Calu3 (cell line): ENCODE results near the gene SH3RF2. TPM values are rescaled to one million over a fixed set of nuclear protein-coding genes. Genes with fewer than 3 reads are reported as not detected.

Experiments used
- BruUV-seq: library from RNA; stranded (reverse); fragments of 400-500 nt; replicated peaks from 2 replicates; lab custom pipeline; 2021; lab: Mats Ljungman, UMichigan
- CTCF ChIA-PET: fragments of 300-600 bp; sonication (Branson Sonifier 250); formaldehyde crosslinking; loops from one replicate; lab custom pipeline; 2022; ENCODE audit warnings: antibody characterized with exemption; lab: Charles Lee
- DNase-seq: peaks from one replicate; pipeline ENCODE4 v3.0.0; 2022
- H3K27ac Mint-ChIP-seq: one replicate; pipeline ENCODE4 v1.8.0; 2022; ENCODE audit warnings: mixed read lengths; ENCODE audit not compliant: unreplicated experiment
- H3K27me3 Mint-ChIP-seq: one replicate; pipeline ENCODE4 v1.8.0; 2022; ENCODE audit warnings: mixed read lengths; ENCODE audit not compliant: unreplicated experiment
- H3K36me3 Mint-ChIP-seq: one replicate; pipeline ENCODE4 v1.8.0; 2022; ENCODE audit warnings: mild to moderate bottlenecking, moderate library complexity, mixed read lengths; ENCODE audit not compliant: insufficient read depth, unreplicated experiment
- H3K4me1 Mint-ChIP-seq: one replicate; pipeline ENCODE4 v1.8.0; 2022; ENCODE audit warnings: mild to moderate bottlenecking, low read depth, mixed read lengths; ENCODE audit not compliant: unreplicated experiment
- H3K4me3 Mint-ChIP-seq: one replicate; pipeline ENCODE4 v1.8.0; 2022; ENCODE audit warnings: mild to moderate bottlenecking, low read depth, moderate library complexity, mixed read lengths; ENCODE audit not compliant: unreplicated experiment
- H3K9me3 Mint-ChIP-seq: one replicate; pipeline ENCODE4 v1.8.0; 2022; ENCODE audit warnings: low read depth, mixed read lengths; ENCODE audit not compliant: unreplicated experiment
- CTCF ChIP-seq: fragments of 200-600 bp; IDR thresholded peaks from one replicate; pipeline ENCODE4 v1.8.0; 2022; ENCODE audit warnings: antibody characterized with exemption; ENCODE audit not compliant: unreplicated experiment
- intact Hi-C: fragments of 100-400 bp; cut with micrococcal nuclease; formaldehyde crosslinking; loops from one replicate; pipeline ENCODE4 v1.10.0; 2022; ENCODE audit not compliant: unreplicated experiment
- total RNA-seq: library from RNA; stranded (reverse); gene quantifications from 2 replicates; pipeline ENCODE4 v1.2.3, GENCODE V29; 2022

Gene SH3RF2
- total RNA-seq, 1 experiment from 2014 or later: 21.9 TPM

DNA sequence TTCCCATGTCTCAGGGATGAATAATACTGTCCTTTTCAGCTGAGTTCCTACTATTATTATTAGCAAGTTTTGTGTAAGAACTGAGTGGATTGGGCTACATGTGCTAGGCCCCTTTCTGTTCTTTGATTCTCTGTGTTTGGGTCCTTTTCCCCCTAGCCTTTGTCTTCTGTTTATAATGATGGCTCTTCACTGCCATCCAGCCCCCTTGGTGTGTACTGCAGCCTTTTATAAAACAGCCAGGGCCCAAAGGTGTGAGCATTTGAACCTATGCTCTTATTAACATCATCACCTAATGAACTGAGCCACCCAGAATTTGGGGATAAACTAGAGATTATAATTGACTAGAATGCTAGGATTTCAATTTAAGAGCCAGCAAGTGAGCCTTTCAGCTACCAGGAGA, 116.4 kb downstream of the SH3RF2 start:
- intact Hi-C loops: loop anchor here (2.0 to 5.0 kb wide), 2 partner anchors 356 to 1850 kb away; no protein-coding TSS in a partner anchor

DNA sequence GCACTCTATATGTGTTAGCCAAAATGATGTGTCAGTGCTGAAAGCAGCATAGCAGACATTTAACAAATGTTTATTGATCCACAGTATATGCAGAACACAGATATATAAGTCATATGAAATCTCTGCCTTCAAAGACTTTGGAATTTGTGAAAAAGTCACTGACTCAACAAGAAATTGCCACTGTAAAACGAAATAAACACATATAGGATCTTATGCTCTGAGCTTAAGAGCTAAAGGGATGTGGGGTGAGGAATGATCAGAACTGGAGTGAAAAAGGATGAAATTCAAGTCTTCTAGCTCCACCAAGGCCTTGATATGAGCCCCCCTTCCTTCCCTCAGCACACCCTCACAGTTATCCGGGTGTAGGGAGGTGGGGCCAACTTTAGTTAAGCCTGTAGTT, 119.1 kb downstream of the SH3RF2 start:
- no peaks in the 10 kb centered on the region for H3K4me1 Mint-ChIP-seq

More for the DNA sequence above, 116.4 kb downstream of the SH3RF2 start:
- H3K9me3 Mint-ChIP-seq: no peaks in the 10 kb centered on the region
- peak; percentile 27 for TF ChIP-seq CTCF
- H3K4me1 Mint-ChIP-seq: peaks cover 17% of the 10 kb centered on the region
- no peak overlapping the region for H3K27ac Mint-ChIP-seq
- CTCF ChIA-PET: no interaction called here
- no TSS peak for BruUV-seq
- H3K27me3 Mint-ChIP-seq: no peaks in the 10 kb centered on the region
- DNase-seq: peak; percentile 24
- H3K4me3 Mint-ChIP-seq: no peak overlapping the region
- no peaks in the 10 kb centered on the region for H3K36me3 Mint-ChIP-seq

GRCh38 chr5:146059460-146060220, 123.3 kb downstream of the SH3RF2 start:
- Mint-ChIP-seq H3K4me3 (no peak overlapping the region), H3K9me3 (no peaks in the 10 kb centered on the region), H3K36me3 (no peaks in the 10 kb centered on the region), H3K27ac (no peak overlapping the region), H3K27me3 (no peaks in the 10 kb centered on the region), H3K4me1 (no peaks in the 10 kb centered on the region)
- TF ChIP-seq CTCF: no peak
- CTCF ChIA-PET: no interaction called here
- BruUV-seq: no TSS peak
- intact Hi-C loops: no loop called here
- DNase-seq: no peak

More for the DNA sequence above, 119.1 kb downstream of the SH3RF2 start:
- Mint-ChIP-seq H3K27me3 (no peaks in the 10 kb centered on the region), H3K9me3 (no peaks in the 10 kb centered on the region), H3K36me3 (no peaks in the 10 kb centered on the region), H3K27ac (no peak overlapping the region), H3K4me3 (no peak overlapping the region)
- no TSS peak for BruUV-seq
- no peak for DNase-seq
- intact Hi-C loops: no loop called here
- no peak for TF ChIP-seq CTCF
- CTCF ChIA-PET: no interaction called here

DNA sequence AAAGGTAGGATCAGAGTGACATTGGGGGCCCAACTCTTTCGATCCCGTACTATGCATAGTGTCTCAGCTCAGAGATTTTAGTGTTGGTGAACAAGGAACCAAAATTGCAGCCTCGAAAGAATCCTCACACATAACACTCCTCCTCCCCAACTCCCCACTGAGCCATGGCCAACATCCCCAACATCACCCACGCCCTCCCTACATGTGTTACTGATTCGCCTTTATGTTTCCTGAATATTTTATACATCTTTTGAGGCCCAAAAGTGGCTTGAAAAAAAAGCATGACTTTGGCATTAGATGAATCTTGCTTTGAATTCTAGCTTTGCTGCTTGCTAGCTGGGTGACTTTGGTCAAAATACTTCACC, 123.8 kb downstream of the SH3RF2 start:
- CTCF ChIA-PET: no interaction called here
- no peak overlapping the region for H3K4me3 Mint-ChIP-seq
- no peaks in the 10 kb centered on the region for H3K4me1 Mint-ChIP-seq
- no peak for DNase-seq
- BruUV-seq: no TSS peak
- intact Hi-C loops: no loop called here
- H3K27ac Mint-ChIP-seq: no peak overlapping the region
- TF ChIP-seq CTCF: no peak
- no peaks in the 10 kb centered on the region for H3K9me3 Mint-ChIP-seq
- no peaks in the 10 kb centered on the region for H3K36me3 Mint-ChIP-seq
- H3K27me3 Mint-ChIP-seq: no peaks in the 10 kb centered on the region
